Neural progenitor cell (in vitro differentiated cells): ENCODE measurements around the gene SLC35G2. TPM values are rescaled to one million over a fixed set of nuclear protein-coding genes. Genes with fewer than 3 reads are reported as not detected.
A peak's percentile ranks its signal among the peaks of the same experiment; 100 is the strongest.

Experiments
- DNase-seq: peaks from one replicate; pipeline ENCODE4 v3.0.0-alpha.2; 2016; ENCODE audit warnings: low spot score
- H2AFZ ChIP-seq: fragments of 200-600 bp; sonication (generic); replicated peaks from 2 replicates; pipeline ENCODE4 v1.6.1; 2016; ENCODE audit warnings: antibody characterized with exemption
- H3F3A ChIP-seq: fragments of 200-600 bp; sonication (generic); 2 replicates; pipeline ENCODE4 v1.6.1; 2016; ENCODE audit warnings: antibody characterized with exemption, low read depth
- H3K27ac ChIP-seq: fragments of 200-600 bp; sonication (generic); 2 replicates; pipeline ENCODE4 v1.5.1; 2016; ENCODE audit warnings: mild to moderate bottlenecking
- H3K27me3 ChIP-seq: fragments of 200-600 bp; sonication (generic); 2 replicates; pipeline ENCODE4 v1.6.1; 2016; ENCODE audit warnings: mild to moderate bottlenecking, moderate library complexity
- H3K36me3 ChIP-seq: fragments of 200-600 bp; sonication (generic); 2 replicates; pipeline ENCODE4 v1.5.1; 2016
- H3K4me1 ChIP-seq: fragments of 200-600 bp; sonication (generic); 2 replicates; pipeline ENCODE4 v1.6.1; 2016; ENCODE audit warnings: mixed run types
- H3K4me2 ChIP-seq: fragments of 200-600 bp; sonication (generic); 2 replicates; pipeline ENCODE4 v1.6.1; 2016
- H3K4me3 ChIP-seq: fragments of 200-600 bp; sonication (generic); 2 replicates; pipeline ENCODE4 v1.5.1; 2016
- H3K79me2 ChIP-seq: fragments of 200-600 bp; sonication (generic); 2 replicates; pipeline ENCODE4 v1.6.1; 2016; ENCODE audit warnings: low read depth
- H3K9ac ChIP-seq: fragments of 200-600 bp; sonication (generic); 2 replicates; pipeline ENCODE4 v1.6.1; 2016
- H3K9me3 ChIP-seq: fragments of 200-600 bp; sonication (generic); 2 replicates; pipeline ENCODE4 v1.5.1; 2016; ENCODE audit warnings: low read depth
- H4K20me1 ChIP-seq: fragments of 200-600 bp; sonication (generic); 2 replicates; pipeline ENCODE4 v1.6.1; 2016; ENCODE audit warnings: low read depth
- H3K27ac Mint-ChIP-seq: 3 replicates; pipeline ENCODE4 v1.8.0; 2021; ENCODE audit warnings: mixed read lengths
- H3K27me3 Mint-ChIP-seq: 2 replicates; pipeline ENCODE4 v1.8.0; 2022; ENCODE audit warnings: low read depth, mild to moderate bottlenecking, inconsistent platforms, moderate library complexity, mixed read lengths; ENCODE audit not compliant: insufficient read depth
- H3K36me3 Mint-ChIP-seq: 3 replicates; pipeline ENCODE4 v1.8.0; 2021; ENCODE audit warnings: mixed read lengths
- H3K4me1 Mint-ChIP-seq: 3 replicates; pipeline ENCODE4 v1.8.0; 2021; ENCODE audit warnings: mixed read lengths
- H3K4me3 Mint-ChIP-seq: 3 replicates; pipeline ENCODE4 v1.8.0; 2021; ENCODE audit warnings: mild to moderate bottlenecking, moderate library complexity, mixed read lengths
- H3K9me3 Mint-ChIP-seq: 3 replicates; pipeline ENCODE4 v1.8.0; 2020; ENCODE audit warnings: mixed read lengths
- CTCF ChIP-seq: fragments of 200-600 bp; sonication (generic); IDR thresholded peaks from 2 replicates; pipeline ENCODE4 v1.5.1; 2017; ENCODE audit warnings: antibody characterized with exemption, mild to moderate bottlenecking
- EZH2 ChIP-seq: fragments of 200-600 bp; sonication (generic); IDR thresholded peaks from 2 replicates; pipeline ENCODE4 v1.6.1; 2017; ENCODE audit warnings: antibody characterized with exemption, mild to moderate bottlenecking, moderate library complexity
- EZH2phosphoT487 ChIP-seq: fragments of 200-600 bp; sonication (generic); IDR thresholded peaks from 2 replicates; pipeline ENCODE4 v1.6.1; 2017; ENCODE audit warnings: antibody characterized with exemption
- total RNA-seq: library from RNA; depleted of rRNA; stranded (reverse); fragments of >200 nt; gene quantifications from 2 replicates; pipeline ENCODE4 v1.2.3, GENCODE V29; 2015; ENCODE audit warnings: low replicate concordance

The SLC35G2 gene
- total RNA-seq, 1 donor from 2014 or later = 1.5 TPM

GRCh38 chr3:136780741-136781140 lies 38.2 kb upstream of the SLC35G2 start:
- Histone ChIP-seq H4K20me1 (no peaks in the 10 kb centered on the region), H3K4me3 (no peak overlapping the region), H3K36me3 (no peaks in the 10 kb centered on the region), H2AFZ (no peak overlapping the region), H3K79me2 (no peaks in the 10 kb centered on the region), H3F3A (no peaks in the 10 kb centered on the region), H3K27me3 (no peaks in the 10 kb centered on the region), H3K4me1 (no peaks in the 10 kb centered on the region), H3K9me3 (no peaks in the 10 kb centered on the region), H3K4me2 (no peak overlapping the region), H3K9ac (no peak overlapping the region), H3K27ac (no peak overlapping the region)
- H3K9me3 Mint-ChIP-seq = no peaks in the 10 kb centered on the region
- peaks cover 10% of the 10 kb centered on the region for H3K27me3 Mint-ChIP-seq
- no peak for DNase-seq
- H3K27ac Mint-ChIP-seq = no peak overlapping the region
- TF ChIP-seq EZH2 (no peak), CTCF (no peak), EZH2phosphoT487 (no peak)
- peaks cover 3% of the 10 kb centered on the region for H3K36me3 Mint-ChIP-seq
- no peak overlapping the region for H3K4me3 Mint-ChIP-seq
- H3K4me1 Mint-ChIP-seq = peaks cover 37% of the 10 kb centered on the region

GRCh38 chr3:136783708-136784191 lies 35.2 kb upstream of the SLC35G2 start:
- no peak overlapping the region for H3K27ac ChIP-seq
- H3K9ac ChIP-seq = no peak overlapping the region
- Mint-ChIP-seq H3K9me3 (no peaks in the 10 kb centered on the region), H3K27me3 (peaks cover 10% of the 10 kb centered on the region), H3K36me3 (peaks cover 3% of the 10 kb centered on the region), H3K4me3 (no peak overlapping the region), H3K27ac (peak overlapping the region; percentile 74), H3K4me1 (peaks cover 57% of the 10 kb centered on the region)
- H3K79me2 ChIP-seq = no peaks in the 10 kb centered on the region
- no peaks in the 10 kb centered on the region for H3K27me3 ChIP-seq
- H3K4me3 ChIP-seq = no peak overlapping the region
- no peaks in the 10 kb centered on the region for H3K36me3 ChIP-seq
- H3K4me1 ChIP-seq = peaks cover 10% of the 10 kb centered on the region
- no peak overlapping the region for H3K4me2 ChIP-seq
- DNase-seq = no peak
- no peaks in the 10 kb centered on the region for H4K20me1 ChIP-seq
- no peaks in the 10 kb centered on the region for H3K9me3 ChIP-seq
- TF ChIP-seq EZH2phosphoT487 (no peak), EZH2 (no peak), CTCF (no peak)
- H3F3A ChIP-seq = no peaks in the 10 kb centered on the region
- peak overlapping the region; percentile 57 for H2AFZ ChIP-seq

GRCh38 chr3:136787349-136787748 lies 31.6 kb upstream of the SLC35G2 start:
- no peaks in the 10 kb centered on the region for H3K36me3 Mint-ChIP-seq
- no peak overlapping the region for H3K27ac ChIP-seq

More at GRCh38 chr3:136787349-136787748, 31.6 kb upstream of the SLC35G2 start:
- Histone ChIP-seq H3K4me1 (peaks cover 11% of the 10 kb centered on the region), H2AFZ (no peak overlapping the region), H3K27me3 (no peaks in the 10 kb centered on the region), H3K4me3 (no peak overlapping the region), H3K36me3 (no peaks in the 10 kb centered on the region), H4K20me1 (no peaks in the 10 kb centered on the region), H3K79me2 (no peaks in the 10 kb centered on the region), H3F3A (no peaks in the 10 kb centered on the region), H3K9me3 (no peaks in the 10 kb centered on the region), H3K4me2 (no peak overlapping the region), H3K9ac (no peak overlapping the region)
- Mint-ChIP-seq H3K4me1 (peaks cover 77% of the 10 kb centered on the region), H3K4me3 (peak overlapping the region; percentile 22), H3K27me3 (peaks cover 12% of the 10 kb centered on the region), H3K9me3 (no peaks in the 10 kb centered on the region), H3K27ac (peak overlapping the region; percentile 85)
- no peak for DNase-seq
- TF ChIP-seq EZH2phosphoT487 (no peak), CTCF (no peak), EZH2 (no peak)
